GM12891 (cell line): ENCODE results near the gene SPON1.

Experiments
- PAX5 ChIP-seq: IDR thresholded peaks from 2 replicates; pipeline ENCODE4 v1.6.1; 2011; ENCODE audit warnings: low read length, moderate library complexity, mild to moderate bottlenecking; ENCODE audit not compliant: insufficient read depth, severe bottlenecking
- POLR2A ChIP-seq: IDR thresholded peaks from 2 replicates; pipeline ENCODE4 v1.6.1; 2011; ENCODE audit warnings: low read depth, low read length, control low read depth
- POLR2AphosphoS5 ChIP-seq: IDR thresholded peaks from 2 replicates; pipeline ENCODE4 v1.6.1; 2011; ENCODE audit warnings: low read depth, low read length, control low read depth
- POU2F2 ChIP-seq: IDR thresholded peaks from 2 replicates; pipeline ENCODE4 v1.6.1; 2011; ENCODE audit warnings: low read depth, mild to moderate bottlenecking, control low read depth, low read length, moderate library complexity
- SPI1 ChIP-seq: IDR thresholded peaks from 2 replicates; pipeline ENCODE4 v1.6.1; 2011; ENCODE audit warnings: low read depth, low read length, control low read depth
- TAF1 ChIP-seq: IDR thresholded peaks from 2 replicates; pipeline ENCODE4 v1.6.1; 2011; ENCODE audit warnings: low read depth, low read length, control low read depth

DNA sequence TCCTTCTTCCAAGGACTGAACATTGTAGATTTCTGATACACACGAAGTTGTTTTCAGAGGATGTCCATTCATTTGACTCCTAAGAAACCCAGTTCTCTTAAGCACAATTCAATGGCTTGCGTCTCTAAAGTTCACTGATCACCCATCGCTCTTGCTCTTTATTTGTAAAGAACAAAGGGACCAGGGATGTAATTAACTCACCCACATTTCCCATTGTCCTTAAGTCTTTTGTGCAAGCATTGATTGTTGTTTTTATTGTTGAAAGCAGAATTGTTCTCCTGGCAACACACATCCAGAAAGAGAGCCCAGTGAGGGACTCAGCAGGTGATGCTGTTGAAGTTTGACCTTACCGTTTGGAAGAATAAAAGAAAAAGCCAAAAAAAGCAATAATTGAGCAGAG lies 59.2 kb downstream of the SPON1 start:
- TF ChIP-seq PAX5 (no peak), POLR2A (no peak), TAF1 (no peak), POLR2AphosphoS5 (no peak), SPI1 (no peak), POU2F2 (no peak)
